Neuron (in vitro differentiated cells): ENCODE measurements around the gene SORT1.

Experiments used
- H2AFZ ChIP-seq: one replicate; pipeline ENCODE4 v1.6.1; 2013; ENCODE audit warnings: low read depth, mild to moderate bottlenecking, inconsistent platforms, low read length, moderate library complexity
- H3K27me3 ChIP-seq: one replicate; pipeline ENCODE4 v1.6.1; 2013; ENCODE audit warnings: low read length; ENCODE audit not compliant: insufficient read depth
- H3K36me3 ChIP-seq: one replicate; pipeline ENCODE4 v1.6.1; 2013; ENCODE audit warnings: low read length; ENCODE audit not compliant: insufficient read depth
- H3K4me1 ChIP-seq: one replicate; pipeline ENCODE4 v1.6.1; 2013; ENCODE audit warnings: low read length; ENCODE audit not compliant: insufficient read depth
- H3K4me3 ChIP-seq: 2 replicates; pipeline ENCODE4 v1.5.1; 2013; ENCODE audit warnings: mild to moderate bottlenecking, low read length, moderate library complexity
- H3K9me3 ChIP-seq: one replicate; pipeline ENCODE4 v1.6.1; 2013; ENCODE audit warnings: low read length

Gene SORT1

GRCh38 chr1:109365642-109366204, 32.0 kb downstream of the SORT1 start:
- no peak overlapping the region for H2AFZ ChIP-seq
- no peaks in the 10 kb centered on the region for H3K4me1 ChIP-seq
- no peak overlapping the region for H3K4me3 ChIP-seq
- no peaks in the 10 kb centered on the region for H3K9me3 ChIP-seq
- H3K27me3 ChIP-seq = no peaks in the 10 kb centered on the region
- peaks cover 59% of the 10 kb centered on the region for H3K36me3 ChIP-seq

DNA sequence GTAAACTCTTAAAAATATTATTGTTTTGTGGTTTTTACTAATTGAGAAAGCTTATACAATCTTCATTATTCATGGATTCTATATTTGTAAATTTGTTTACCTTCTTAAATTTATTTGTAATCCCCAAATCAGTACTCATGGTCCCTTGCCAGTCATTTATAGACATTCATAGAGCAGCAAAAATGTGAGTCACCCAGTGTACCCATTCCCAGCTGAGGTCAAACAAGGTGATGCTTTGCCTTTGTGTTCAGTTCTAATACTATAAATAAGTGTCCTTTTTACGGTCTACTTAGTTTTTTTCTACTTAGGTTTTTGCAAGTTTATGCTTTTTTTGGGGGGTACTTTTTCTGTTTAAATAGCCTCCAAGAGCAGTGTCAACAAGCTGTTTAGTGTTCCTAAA, 36.1 kb downstream of the SORT1 start:
- Histone ChIP-seq H3K4me3 (no peak overlapping the region), H3K27me3 (no peaks in the 10 kb centered on the region), H3K36me3 (peaks cover 48% of the 10 kb centered on the region), H2AFZ (no peak overlapping the region), H3K4me1 (no peaks in the 10 kb centered on the region), H3K9me3 (no peaks in the 10 kb centered on the region)

GRCh38 chr1:109361069-109361468, 36.6 kb downstream of the SORT1 start:
- no peak overlapping the region for H2AFZ ChIP-seq
- no peak overlapping the region for H3K4me3 ChIP-seq
- H3K36me3 ChIP-seq = peaks cover 44% of the 10 kb centered on the region
- H3K9me3 ChIP-seq = no peaks in the 10 kb centered on the region
- H3K27me3 ChIP-seq = no peaks in the 10 kb centered on the region
- H3K4me1 ChIP-seq = no peaks in the 10 kb centered on the region

DNA sequence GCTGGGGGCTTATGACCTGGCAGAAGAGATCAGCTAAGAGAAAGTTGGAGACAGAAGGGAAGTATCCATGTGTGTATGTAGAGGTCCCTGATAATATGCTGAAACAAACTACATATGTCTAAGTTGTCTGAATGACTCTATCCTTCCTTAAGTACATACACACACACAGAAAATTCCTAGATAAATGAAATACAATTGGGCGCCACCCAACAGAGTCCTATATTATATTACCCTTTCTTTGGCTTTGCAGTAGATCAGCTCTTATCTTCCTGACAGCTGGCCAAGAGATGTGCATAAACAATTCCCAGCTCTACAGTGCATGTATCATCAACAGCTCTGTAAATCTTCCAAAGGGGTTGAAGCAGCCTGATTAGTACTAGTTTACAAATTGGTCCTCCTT, 40.1 kb downstream of the SORT1 start:
- no peaks in the 10 kb centered on the region for H3K4me1 ChIP-seq
- H3K9me3 ChIP-seq = no peaks in the 10 kb centered on the region
- H3K36me3 ChIP-seq = peaks cover 42% of the 10 kb centered on the region
- no peak overlapping the region for H3K4me3 ChIP-seq
- H2AFZ ChIP-seq = no peak overlapping the region
- no peaks in the 10 kb centered on the region for H3K27me3 ChIP-seq

- H2AFZ ChIP-seq = no peak overlapping the region
- H3K4me1 ChIP-seq = no peaks in the 10 kb centered on the region
- H3K9me3 ChIP-seq = no peaks in the 10 kb centered on the region
- no peak overlapping the region for H3K4me3 ChIP-seq
- peaks cover 47% of the 10 kb centered on the region for H3K36me3 ChIP-seq
- H3K27me3 ChIP-seq = no peaks in the 10 kb centered on the region
These were observed 40.8 kb downstream of the SORT1 start for GRCh38 chr1:109356915-109357314.

DNA sequence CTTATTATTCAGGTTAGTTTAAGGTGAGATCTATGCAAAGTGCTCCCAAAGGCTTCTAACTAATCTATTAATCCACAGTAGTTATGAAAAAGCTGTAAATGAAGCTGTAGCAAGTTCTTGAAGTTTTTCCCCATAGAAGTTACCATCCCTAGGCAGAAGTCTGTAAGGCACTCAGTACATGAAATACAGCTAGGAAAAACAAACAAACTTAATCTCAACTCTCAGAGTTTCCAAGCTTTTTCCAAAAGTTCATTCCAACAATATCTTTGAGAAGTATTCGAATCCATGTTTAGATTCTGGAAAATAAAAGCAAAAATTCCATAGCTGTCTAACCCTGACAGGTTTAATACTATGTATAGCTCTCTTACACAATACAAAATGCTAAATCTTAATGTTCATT, 41.2 kb downstream of the SORT1 start:
- Histone ChIP-seq H2AFZ (no peak overlapping the region), H3K4me3 (no peak overlapping the region), H3K4me1 (no peaks in the 10 kb centered on the region), H3K9me3 (no peaks in the 10 kb centered on the region), H3K27me3 (no peaks in the 10 kb centered on the region), H3K36me3 (peaks cover 47% of the 10 kb centered on the region)

- Histone ChIP-seq H3K4me3 (no peak overlapping the region), H2AFZ (no peak overlapping the region), H3K4me1 (no peaks in the 10 kb centered on the region), H3K9me3 (no peaks in the 10 kb centered on the region), H3K27me3 (no peaks in the 10 kb centered on the region), H3K36me3 (peaks cover 63% of the 10 kb centered on the region)
These were observed 42.8 kb downstream of the SORT1 start for GRCh38 chr1:109354929-109355328.

DNA sequence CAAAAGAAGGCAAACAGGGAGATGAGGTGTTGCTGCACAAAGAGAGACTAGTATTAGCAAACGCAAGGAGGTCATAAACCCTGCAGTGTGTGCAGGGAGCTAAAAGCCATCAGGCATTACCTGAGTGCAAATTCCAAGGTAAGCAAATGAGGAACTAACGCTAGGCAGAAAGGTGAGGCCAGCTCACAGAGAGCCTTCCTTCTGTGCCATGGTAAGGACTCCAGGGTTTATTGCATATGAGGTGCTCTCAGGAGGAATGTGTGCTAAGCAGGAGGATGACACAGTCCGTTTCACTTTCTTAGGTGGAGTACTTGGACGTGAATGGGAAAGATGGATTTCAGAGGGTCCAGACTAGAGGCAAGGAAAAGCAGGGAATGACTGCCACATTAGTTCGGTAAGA, 46.3 kb downstream of the SORT1 start:
- Histone ChIP-seq H3K27me3 (no peaks in the 10 kb centered on the region), H3K4me1 (no peaks in the 10 kb centered on the region), H3K4me3 (no peak overlapping the region), H2AFZ (no peak overlapping the region), H3K36me3 (peaks cover 83% of the 10 kb centered on the region), H3K9me3 (no peaks in the 10 kb centered on the region)

GRCh38 chr1:109350655-109351054, 47.1 kb downstream of the SORT1 start:
- H3K36me3 ChIP-seq = peaks cover 88% of the 10 kb centered on the region
- H3K4me1 ChIP-seq = no peaks in the 10 kb centered on the region
- H3K4me3 ChIP-seq = no peak overlapping the region
- no peaks in the 10 kb centered on the region for H3K27me3 ChIP-seq
- no peak overlapping the region for H2AFZ ChIP-seq
- H3K9me3 ChIP-seq = no peaks in the 10 kb centered on the region

DNA sequence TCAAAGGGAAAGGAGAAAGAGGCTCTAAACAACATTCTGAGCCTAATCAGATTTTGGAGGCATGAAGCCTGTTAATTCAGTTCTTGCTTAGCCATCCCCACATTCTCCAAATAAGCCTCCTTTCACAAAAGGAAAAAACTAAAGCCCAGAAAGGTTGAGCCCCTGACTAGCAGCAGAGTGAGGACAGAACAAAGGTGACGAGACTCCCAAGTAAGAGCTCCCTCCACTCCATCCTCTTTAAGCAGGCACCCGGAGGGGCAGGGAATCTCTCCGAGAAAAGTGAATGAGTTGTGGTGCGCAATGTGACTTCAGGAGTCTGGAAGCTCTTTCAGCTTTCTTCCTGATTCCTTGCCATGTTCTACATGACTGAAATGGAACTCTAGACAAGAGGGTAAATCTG, 47.5 kb downstream of the SORT1 start:
- Histone ChIP-seq H2AFZ (no peak overlapping the region), H3K4me3 (no peak overlapping the region), H3K4me1 (no peaks in the 10 kb centered on the region), H3K9me3 (no peaks in the 10 kb centered on the region), H3K36me3 (peaks cover 91% of the 10 kb centered on the region), H3K27me3 (no peaks in the 10 kb centered on the region)

DNA sequence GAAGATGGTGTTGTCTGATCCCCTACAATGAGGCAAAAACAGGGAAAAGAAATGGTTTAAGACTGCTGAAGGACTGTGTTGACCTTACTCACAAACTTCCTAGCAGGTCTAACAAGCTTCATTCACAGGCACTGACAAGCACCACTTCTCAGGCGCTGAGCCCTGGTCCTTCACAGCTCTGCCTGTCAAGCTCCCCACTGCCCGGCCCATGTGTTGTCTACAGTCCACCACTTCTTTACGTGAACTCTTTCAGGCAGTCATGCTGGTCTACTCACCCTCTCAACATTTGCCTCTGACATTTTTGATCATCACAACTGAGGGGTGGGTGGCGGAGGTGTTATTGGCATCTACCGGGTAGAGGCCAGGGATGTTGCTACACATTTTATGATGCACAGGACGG, 50.2 kb downstream of the SORT1 start:
- no peak overlapping the region for H2AFZ ChIP-seq
- H3K4me1 ChIP-seq = no peaks in the 10 kb centered on the region
- peaks cover 93% of the 10 kb centered on the region for H3K36me3 ChIP-seq
- H3K9me3 ChIP-seq = no peaks in the 10 kb centered on the region
- no peak overlapping the region for H3K4me3 ChIP-seq
- no peaks in the 10 kb centered on the region for H3K27me3 ChIP-seq

DNA sequence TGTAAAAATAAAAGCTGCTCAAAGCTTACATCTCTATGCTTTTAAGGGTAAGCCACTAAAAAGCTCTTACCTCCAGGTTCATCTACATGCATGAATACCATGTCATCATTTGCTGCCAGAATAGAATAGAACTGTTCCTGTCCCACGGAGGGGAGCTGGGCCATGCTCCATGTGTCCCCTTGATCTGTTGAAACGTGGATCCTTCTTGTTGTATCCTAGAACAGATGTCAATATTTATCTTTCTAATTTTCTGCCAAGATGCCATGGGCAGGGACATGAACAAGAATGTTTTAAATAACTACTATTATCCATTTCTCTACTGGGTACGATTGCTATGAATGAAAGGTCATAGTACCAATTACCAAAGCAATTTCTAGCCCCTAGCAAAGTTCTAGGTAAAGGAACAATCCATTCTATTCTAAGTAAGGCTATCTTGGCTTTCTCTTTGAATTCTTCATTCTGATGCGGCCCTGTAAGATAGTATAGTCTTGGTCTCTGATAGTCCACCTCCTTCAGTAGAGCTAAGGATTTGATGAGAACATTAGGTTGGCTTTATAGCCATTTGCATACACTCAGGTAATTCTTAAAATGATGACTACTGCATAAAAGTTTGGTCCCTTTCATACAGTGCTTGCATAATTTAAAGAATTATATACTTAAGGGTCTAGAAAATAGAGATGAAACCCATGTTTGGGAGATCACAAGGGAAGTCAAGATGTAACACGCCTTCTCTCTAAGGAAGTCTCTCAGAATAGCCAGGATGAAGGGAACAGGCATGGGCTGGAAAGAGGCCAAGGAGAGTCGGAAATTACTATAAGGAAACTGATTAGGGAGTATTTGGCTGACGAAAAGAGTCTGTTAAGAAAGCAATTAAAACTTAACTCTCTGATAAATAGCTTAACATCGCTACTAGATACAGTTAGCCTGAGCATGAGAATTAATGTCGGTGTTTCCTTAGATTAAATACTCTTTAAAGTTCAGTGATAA, 55.5 kb downstream of the SORT1 start:
- Histone ChIP-seq H3K4me3 (no peak overlapping the region), H3K9me3 (no peaks in the 10 kb centered on the region), H3K4me1 (no peaks in the 10 kb centered on the region), H3K27me3 (no peaks in the 10 kb centered on the region), H3K36me3 (peaks cover 91% of the 10 kb centered on the region), H2AFZ (no peak overlapping the region)

GRCh38 chr1:109338608-109339007, 59.1 kb downstream of the SORT1 start:
- Histone ChIP-seq H3K4me3 (no peak overlapping the region), H3K27me3 (no peaks in the 10 kb centered on the region), H3K4me1 (no peaks in the 10 kb centered on the region), H3K9me3 (peaks cover 6% of the 10 kb centered on the region), H2AFZ (no peak overlapping the region), H3K36me3 (peaks cover 90% of the 10 kb centered on the region)
